ENCODE data around the gene NKX2-8.

DNA sequence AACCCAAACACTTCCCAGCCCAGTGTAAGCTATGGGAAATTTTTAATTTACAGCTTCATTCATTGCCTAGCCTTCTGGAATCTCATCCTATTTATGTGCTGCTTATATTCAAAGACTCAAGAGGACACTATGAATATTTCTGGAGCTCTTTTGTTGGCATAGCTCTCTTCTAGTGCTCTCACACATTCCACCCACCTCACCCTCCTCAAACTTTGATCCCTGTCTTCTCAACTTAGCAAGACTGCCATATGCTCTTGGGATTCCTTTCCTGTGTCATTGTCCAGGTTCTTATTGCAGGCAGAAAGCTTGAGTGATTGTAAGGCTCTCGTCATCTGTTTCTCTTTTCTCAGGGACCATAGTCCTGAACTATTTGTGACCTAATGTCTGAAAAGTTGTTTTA is 44.4 kb downstream of the NKX2-8 start:
- TF ChIP-seq EZH2 (IDR thresholded peaks at IDR 0.05; ENCODE audit: borderline replicate concordance, low read length) = no peak
- TF ChIP-seq, protein P1, sequence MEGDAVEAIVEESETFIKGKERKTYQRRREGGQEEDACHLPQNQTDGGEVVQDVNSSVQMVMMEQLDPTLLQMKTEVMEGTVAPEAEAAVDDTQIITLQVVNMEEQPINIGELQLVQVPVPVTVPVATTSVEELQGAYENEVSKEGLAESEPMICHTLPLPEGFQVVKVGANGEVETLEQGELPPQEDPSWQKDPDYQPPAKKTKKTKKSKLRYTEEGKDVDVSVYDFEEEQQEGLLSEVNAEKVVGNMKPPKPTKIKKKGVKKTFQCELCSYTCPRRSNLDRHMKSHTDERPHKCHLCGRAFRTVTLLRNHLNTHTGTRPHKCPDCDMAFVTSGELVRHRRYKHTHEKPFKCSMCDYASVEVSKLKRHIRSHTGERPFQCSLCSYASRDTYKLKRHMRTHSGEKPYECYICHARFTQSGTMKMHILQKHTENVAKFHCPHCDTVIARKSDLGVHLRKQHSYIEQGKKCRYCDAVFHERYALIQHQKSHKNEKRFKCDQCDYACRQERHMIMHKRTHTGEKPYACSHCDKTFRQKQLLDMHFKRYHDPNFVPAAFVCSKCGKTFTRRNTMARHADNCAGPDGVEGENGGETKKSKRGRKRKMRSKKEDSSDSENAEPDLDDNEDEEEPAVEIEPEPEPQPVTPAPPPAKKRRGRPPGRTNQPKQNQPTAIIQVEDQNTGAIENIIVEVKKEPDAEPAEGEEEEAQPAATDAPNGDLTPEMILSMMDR (conservative IDR thresholded peaks at IDR 0.05 in 1 of 2, IDR thresholded peaks at IDR 0.05 in 1 of 2; ENCODE audit: extremely low read depth in 1 of 2, insufficient read depth in 1 of 2, low read depth in 1 of 2, low read length in 2 of 2) = no peak

Data from mammary epithelial cell (primary cell).